WTC11 (cell line): ENCODE data around the gene ASPHD1. TPM values are rescaled to one million over a fixed set of nuclear protein-coding genes. Genes with fewer than 3 reads are reported as not detected.

ENCODE experiments used
- ATAC-seq: fragments of 200-7000 bp; cut with Tn5 transposase; 2 replicates; pipeline ENCODE4 v1.10.0; 2021; ENCODE audit warnings: mild to moderate bottlenecking, moderate library complexity
- CTCF ChIA-PET: fragments of 300-600 bp; sonication (Branson Sonifier 250); formaldehyde crosslinking; loops from one replicate; lab custom pipeline; 2021; ENCODE audit warnings: antibody characterized with exemption; lab: Charles Lee
- POLR2A ChIA-PET: fragments of 350-600 bp; sonication (Branson Sonifier 250); formaldehyde crosslinking; loops from one replicate; lab custom pipeline; 2021; ENCODE audit warnings: antibody characterized with exemption; lab: Charles Lee
- DNase-seq: peaks from one replicate; pipeline ENCODE4 v3.0.0; 2021; ENCODE audit warnings: low spot score
- H3K27ac Mint-ChIP-seq: 2 replicates; pipeline ENCODE4 v1.8.0; 2021; ENCODE audit warnings: mixed read lengths
- H3K27me3 Mint-ChIP-seq: 2 replicates; pipeline ENCODE4 v1.8.0; 2021; ENCODE audit warnings: low read depth, mild to moderate bottlenecking, moderate library complexity, mixed read lengths
- H3K36me3 Mint-ChIP-seq: 2 replicates; pipeline ENCODE4 v1.8.0; 2021; ENCODE audit warnings: mixed read lengths
- H3K4me1 Mint-ChIP-seq: 2 replicates; pipeline ENCODE4 v1.8.0; 2022; ENCODE audit warnings: mixed read lengths
- H3K4me3 Mint-ChIP-seq: 2 replicates; pipeline ENCODE4 v1.8.0; 2021; ENCODE audit warnings: mild to moderate bottlenecking, moderate library complexity, mixed read lengths
- H3K9me3 Mint-ChIP-seq: 2 replicates; pipeline ENCODE4 v1.8.0; 2021; ENCODE audit warnings: mixed read lengths
- ESRRA ChIP-seq: sonication (generic); formaldehyde crosslinking; IDR thresholded peaks from 2 replicates; pipeline ENCODE4 v1.8.1; 2022; ENCODE audit warnings: mild to moderate bottlenecking, missing genetic modification reagents, borderline replicate concordance
- IRF2 ChIP-seq: sonication (generic); formaldehyde crosslinking; IDR thresholded peaks from 2 replicates; pipeline ENCODE4 v1.8.0; 2022; ENCODE audit warnings: low read depth, missing genetic modification reagents, borderline replicate concordance
- KAT7 ChIP-seq: sonication (generic); formaldehyde crosslinking; IDR thresholded peaks from 2 replicates; pipeline ENCODE4 v1.8.1; 2023; ENCODE audit warnings: missing genetic modification reagents, mild to moderate bottlenecking, borderline replicate concordance
- MAX ChIP-seq: sonication (generic); formaldehyde crosslinking; IDR thresholded peaks from 2 replicates; pipeline ENCODE4 v1.8.0; 2022; ENCODE audit warnings: mild to moderate bottlenecking, missing genetic modification reagents
- NR2C2 ChIP-seq: sonication (generic); formaldehyde crosslinking; IDR thresholded peaks from 2 replicates; pipeline ENCODE4 v1.8.0; 2022; ENCODE audit warnings: mild to moderate bottlenecking, missing genetic modification reagents
- RELA ChIP-seq: sonication (generic); formaldehyde crosslinking; IDR thresholded peaks from 2 replicates; pipeline ENCODE4 v1.8.1; 2022; ENCODE audit warnings: missing genetic modification reagents, mild to moderate bottlenecking, borderline replicate concordance
- USF1 ChIP-seq: sonication (generic); formaldehyde crosslinking; IDR thresholded peaks from 2 replicates; pipeline ENCODE4 v1.8.0; 2022; ENCODE audit warnings: mild to moderate bottlenecking, missing genetic modification reagents
- ZBTB43 ChIP-seq: sonication (generic); formaldehyde crosslinking; IDR thresholded peaks from 2 replicates; pipeline ENCODE4 v1.8.1; 2023; ENCODE audit warnings: mild to moderate bottlenecking, missing genetic modification reagents
- ZNF219 ChIP-seq: sonication (generic); formaldehyde crosslinking; IDR thresholded peaks from 2 replicates; pipeline ENCODE4 v1.8.0; 2023; ENCODE audit warnings: missing genetic modification reagents, mild to moderate bottlenecking, borderline replicate concordance
- ZNF281 ChIP-seq: sonication (generic); formaldehyde crosslinking; IDR thresholded peaks from 2 replicates; pipeline ENCODE4 v1.8.0; 2023; ENCODE audit warnings: mild to moderate bottlenecking, missing genetic modification reagents
- ZNF532 ChIP-seq: fragments of 250-450 bp; sonication (Bioruptor Pico); IDR thresholded peaks from 2 replicates; pipeline ENCODE4 v1.9.0; 2021; ENCODE audit warnings: mild to moderate bottlenecking, borderline replicate concordance
- total RNA-seq: library from RNA; stranded (reverse); gene quantifications from 3 replicates; pipeline ENCODE4 v1.2.3, GENCODE V29; 2021
- TF ChIP-seq, protein P1 (sequence below): sonication (generic); formaldehyde crosslinking; IDR thresholded peaks from 2 replicates; pipeline ENCODE4 v1.8.1; 2022; ENCODE audit warnings: missing genetic modification reagents, borderline replicate concordance
- TF ChIP-seq, protein P2 (sequence below): sonication (generic); formaldehyde crosslinking; IDR thresholded peaks from 2 replicates; pipeline ENCODE4 v1.8.1; 2022; ENCODE audit warnings: low read depth, missing genetic modification reagents, borderline replicate concordance

The ASPHD1 gene
- total RNA-seq, 1 experiment from 2014 or later, result 26.9 TPM

- TF ChIP-seq ZBTB43 (CRISPR knock-in tag) (0 out of 2 replicates have a peak, but pooled peaks have one; percentile 42), NR2C2 (no peak)
Observed at GRCh38 chr16:29899516-29900101, 679 bp upstream of the ASPHD1 start, which contains the start of gene SEZ6L2 (continued).

DNA sequence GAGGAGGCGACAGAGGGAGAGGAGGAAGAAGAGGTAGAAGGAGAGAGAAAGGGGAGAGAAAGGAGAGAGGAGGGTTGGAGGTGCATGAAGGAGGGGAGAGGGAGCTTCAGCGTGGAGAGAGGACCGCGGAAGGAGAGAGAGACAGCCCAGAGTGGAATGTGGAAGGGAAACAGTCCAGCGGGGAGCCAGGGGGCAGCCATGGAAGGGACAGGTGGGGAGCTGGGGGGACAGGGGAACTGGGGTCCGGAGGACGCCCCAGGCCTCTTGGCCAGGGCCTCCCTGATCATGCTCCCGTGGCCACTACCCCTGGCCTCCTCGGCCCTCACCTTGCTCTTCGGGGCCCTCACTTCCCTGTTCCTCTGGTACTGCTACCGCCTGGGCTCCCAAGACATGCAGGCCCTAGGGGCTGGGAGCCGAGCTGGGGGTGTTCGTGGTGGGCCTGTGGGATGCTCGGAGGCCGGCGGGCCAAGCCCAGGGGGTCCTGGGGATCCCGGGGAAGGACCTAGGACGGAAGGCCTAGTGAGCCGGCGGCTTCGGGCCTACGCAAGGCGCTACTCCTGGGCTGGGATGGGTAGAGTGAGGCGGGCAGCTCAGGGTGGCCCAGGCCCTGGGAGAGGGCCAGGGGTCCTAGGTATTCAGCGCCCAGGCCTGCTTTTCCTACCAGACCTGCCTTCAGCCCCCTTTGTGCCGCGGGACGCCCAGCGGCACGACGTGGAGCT is 759 bp downstream of the ASPHD1 start:
- DNase-seq, result no peak
- H3K36me3 Mint-ChIP-seq, result peaks cover 7% of the 10 kb centered on the region; the same call in 1 of the 2 replicates
- no peaks in the 10 kb centered on the region for H3K9me3 Mint-ChIP-seq
- H3K27me3 Mint-ChIP-seq, result no peaks in the 10 kb centered on the region
- ChIA-PET POLR2A (interaction anchor here (0.6 to 3.6 kb wide), 4 partner anchors 23 to 73 kb away, joined by 3 to 14 read pairs (median 8); partner anchors contain the start of genes KCTD13 and TAOK2), CTCF (interaction anchor here (0.8 to 4.8 kb wide), 22 partner anchors 8 to 211 kb away, joined by 3 to 42 read pairs (median 5); partner anchors contain the start of genes CDIPT, KIF22, MAZ and PAGR1)
- peak overlapping the region; percentile 97 for H3K4me3 Mint-ChIP-seq
- H3K27ac Mint-ChIP-seq, result peak overlapping the region; percentile 91
- TF ChIP-seq ESRRA (no peak), ZNF281 (CRISPR knock-in tag) (peak; percentile 0; the same call in 1 of the 2 replicates), MAX (CRISPR knock-in tag) (no peak), IRF2 (no peak), KAT7 (CRISPR knock-in tag) (no peak), USF1 (no peak), RELA (CRISPR knock-in tag) (no peak), ZNF532 (CRISPR knock-in tag) (no peak), ZNF219 (CRISPR knock-in tag) (no peak)
- TF ChIP-seq, protein P1, sequence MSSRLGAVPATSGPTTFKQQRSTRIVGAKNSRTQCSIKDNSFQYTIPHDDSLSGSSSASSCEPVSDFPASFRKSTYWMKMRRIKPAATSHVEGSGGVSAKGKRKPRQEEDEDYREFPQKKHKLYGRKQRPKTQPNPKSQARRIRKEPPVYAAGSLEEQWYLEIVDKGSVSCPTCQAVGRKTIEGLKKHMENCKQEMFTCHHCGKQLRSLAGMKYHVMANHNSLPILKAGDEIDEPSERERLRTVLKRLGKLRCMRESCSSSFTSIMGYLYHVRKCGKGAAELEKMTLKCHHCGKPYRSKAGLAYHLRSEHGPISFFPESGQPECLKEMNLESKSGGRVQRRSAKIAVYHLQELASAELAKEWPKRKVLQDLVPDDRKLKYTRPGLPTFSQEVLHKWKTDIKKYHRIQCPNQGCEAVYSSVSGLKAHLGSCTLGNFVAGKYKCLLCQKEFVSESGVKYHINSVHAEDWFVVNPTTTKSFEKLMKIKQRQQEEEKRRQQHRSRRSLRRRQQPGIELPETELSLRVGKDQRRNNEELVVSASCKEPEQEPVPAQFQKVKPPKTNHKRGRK (CRISPR knock-in tag), result peak; percentile 67; the same call in 1 of the 2 replicates
- TF ChIP-seq, protein P2, sequence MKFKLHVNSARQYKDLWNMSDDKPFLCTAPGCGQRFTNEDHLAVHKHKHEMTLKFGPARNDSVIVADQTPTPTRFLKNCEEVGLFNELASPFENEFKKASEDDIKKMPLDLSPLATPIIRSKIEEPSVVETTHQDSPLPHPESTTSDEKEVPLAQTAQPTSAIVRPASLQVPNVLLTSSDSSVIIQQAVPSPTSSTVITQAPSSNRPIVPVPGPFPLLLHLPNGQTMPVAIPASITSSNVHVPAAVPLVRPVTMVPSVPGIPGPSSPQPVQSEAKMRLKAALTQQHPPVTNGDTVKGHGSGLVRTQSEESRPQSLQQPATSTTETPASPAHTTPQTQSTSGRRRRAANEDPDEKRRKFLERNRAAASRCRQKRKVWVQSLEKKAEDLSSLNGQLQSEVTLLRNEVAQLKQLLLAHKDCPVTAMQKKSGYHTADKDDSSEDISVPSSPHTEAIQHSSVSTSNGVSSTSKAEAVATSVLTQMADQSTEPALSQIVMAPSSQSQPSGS (CRISPR knock-in tag), result no peak
- TF ChIP-seq, all 79 proteins: peak for 2
- H3K4me1 Mint-ChIP-seq, result peaks cover 33% of the 10 kb centered on the region
- ATAC-seq, result no peak
